ENCODE data around the gene NKAIN4.
A peak's percentile ranks its signal among the peaks of the same experiment; 100 is the strongest.

Gene NKAIN4

DNA sequence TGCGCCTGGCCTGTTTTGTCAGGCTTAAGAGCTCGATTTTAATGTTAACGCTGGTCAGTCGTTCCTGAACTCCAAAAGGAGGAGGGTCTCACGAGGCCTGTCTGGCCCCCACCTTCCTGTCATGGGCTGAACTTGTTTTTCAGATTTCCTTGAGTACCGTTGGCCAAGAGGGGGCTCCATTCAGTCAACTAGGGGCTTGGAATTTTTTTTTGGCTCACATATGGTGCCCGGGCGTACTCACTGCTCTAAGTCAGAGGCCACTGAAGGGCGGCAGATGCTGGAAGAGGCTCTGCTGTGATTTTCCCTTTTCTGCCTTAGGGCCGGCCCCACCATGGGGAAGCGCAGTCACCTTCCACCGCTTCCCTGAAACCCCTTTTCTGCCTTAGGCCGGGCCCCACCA, 25.5 kb downstream of the NKAIN4 start:
- no peak for DNase-seq (ENCODE audit: low spot score)
- ChIA-PET POLR2A (ENCODE audit: low non-redundant PET) (no interaction called here), CTCF (interaction anchor here (0.6 to 0.7 kb wide), 2 partner anchors 43 to 566 kb away, joined by 4 read pairs; no protein-coding TSS in a partner anchor)
- no peak overlapping the region for H3K27ac ChIP-seq
- TF ChIP-seq, protein P1, sequence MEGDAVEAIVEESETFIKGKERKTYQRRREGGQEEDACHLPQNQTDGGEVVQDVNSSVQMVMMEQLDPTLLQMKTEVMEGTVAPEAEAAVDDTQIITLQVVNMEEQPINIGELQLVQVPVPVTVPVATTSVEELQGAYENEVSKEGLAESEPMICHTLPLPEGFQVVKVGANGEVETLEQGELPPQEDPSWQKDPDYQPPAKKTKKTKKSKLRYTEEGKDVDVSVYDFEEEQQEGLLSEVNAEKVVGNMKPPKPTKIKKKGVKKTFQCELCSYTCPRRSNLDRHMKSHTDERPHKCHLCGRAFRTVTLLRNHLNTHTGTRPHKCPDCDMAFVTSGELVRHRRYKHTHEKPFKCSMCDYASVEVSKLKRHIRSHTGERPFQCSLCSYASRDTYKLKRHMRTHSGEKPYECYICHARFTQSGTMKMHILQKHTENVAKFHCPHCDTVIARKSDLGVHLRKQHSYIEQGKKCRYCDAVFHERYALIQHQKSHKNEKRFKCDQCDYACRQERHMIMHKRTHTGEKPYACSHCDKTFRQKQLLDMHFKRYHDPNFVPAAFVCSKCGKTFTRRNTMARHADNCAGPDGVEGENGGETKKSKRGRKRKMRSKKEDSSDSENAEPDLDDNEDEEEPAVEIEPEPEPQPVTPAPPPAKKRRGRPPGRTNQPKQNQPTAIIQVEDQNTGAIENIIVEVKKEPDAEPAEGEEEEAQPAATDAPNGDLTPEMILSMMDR (conservative IDR thresholded peaks at IDR 0.05; ENCODE audit: low read depth), result no peak

DNA sequence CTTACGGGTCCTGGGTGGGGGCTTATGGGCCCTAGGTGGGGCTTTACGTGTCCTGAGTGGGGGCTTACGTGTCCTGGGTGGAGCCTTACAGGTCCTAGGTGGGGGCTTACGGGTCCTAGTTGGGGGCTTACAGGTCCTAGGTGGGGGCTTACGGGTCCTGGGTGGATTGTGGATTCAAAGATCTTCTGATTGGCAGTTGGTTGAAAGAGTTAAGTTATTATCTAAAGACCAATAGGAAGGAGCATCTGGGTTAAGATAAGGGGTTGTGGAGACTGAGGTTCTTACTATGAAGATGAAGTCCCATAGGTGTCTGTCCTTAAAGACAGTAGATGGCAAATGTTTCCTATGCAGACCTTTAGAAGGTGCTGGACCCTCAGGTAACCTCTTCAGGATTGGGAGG, 27.0 kb downstream of the NKAIN4 start:
- ChIA-PET POLR2A (ENCODE audit: low non-redundant PET) (no interaction called here), CTCF (no interaction called here)
- DNase-seq (ENCODE audit: low spot score), result no peak
- TF ChIP-seq, protein P1 (conservative IDR thresholded peaks at IDR 0.05; ENCODE audit: low read depth), result no peak
- no peak overlapping the region for H3K27ac ChIP-seq

DNA sequence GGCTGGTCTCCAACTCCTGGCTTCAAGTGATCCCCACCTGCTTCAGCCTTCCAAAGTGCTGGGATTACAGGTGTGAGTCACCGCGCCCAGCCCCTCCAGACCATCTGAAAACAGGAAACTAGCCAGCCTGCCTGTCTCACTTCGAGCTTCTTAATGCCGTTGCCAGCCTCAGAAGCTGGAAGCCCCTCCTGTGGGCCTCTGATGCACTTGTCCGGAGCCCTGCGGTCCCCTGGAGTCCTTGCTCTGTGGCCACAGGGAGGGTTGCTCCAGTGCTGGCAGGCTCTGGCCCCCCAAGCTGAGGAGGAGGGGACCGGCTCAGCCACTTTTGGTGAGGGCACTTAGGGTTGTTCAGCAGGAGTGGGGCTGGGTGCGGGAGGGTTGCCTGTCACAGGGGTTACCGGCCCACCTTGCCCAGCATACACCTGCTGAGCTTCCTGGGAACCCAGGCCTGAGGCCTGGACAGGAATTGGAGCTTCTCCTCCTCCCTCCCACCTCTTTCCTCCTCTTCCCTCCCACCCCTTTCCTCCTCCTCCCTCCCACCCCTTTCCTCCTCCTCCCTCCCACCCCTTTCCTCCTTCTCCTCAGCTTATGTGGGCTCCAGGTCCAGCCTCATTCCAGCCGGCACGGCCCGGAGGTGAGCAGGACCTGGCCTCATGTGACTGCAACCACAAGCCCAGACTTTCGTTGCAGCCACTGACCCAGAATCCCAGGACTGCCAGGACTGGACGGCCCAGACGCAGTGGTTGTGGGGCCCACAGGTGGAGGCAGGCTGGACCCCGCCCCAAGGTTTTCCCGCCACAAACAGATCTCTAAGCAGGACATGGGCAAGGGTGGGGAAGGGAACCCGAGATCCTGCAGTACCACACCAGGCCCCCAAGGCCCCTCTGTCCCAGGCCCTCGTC, 28.0 kb downstream of the NKAIN4 start:
- POLR2A ChIA-PET (ENCODE audit: low non-redundant PET), result interaction anchor here (0.6 kb wide), 1 partner anchor 350 kb away, joined by 3 read pairs; no protein-coding TSS in a partner anchor
- peak overlapping the region; percentile 32 for H3K27ac ChIP-seq
- CTCF ChIA-PET, result interaction anchor here (0.5 to 4.8 kb wide), 6 partner anchors 8 to 449 kb away, joined by 3 to 111 read pairs (median 3); partner anchors contain the start of genes BIRC7 and NKAIN4
- no peak for DNase-seq (ENCODE audit: low spot score)
- TF ChIP-seq, protein P1 (conservative IDR thresholded peaks at IDR 0.05; ENCODE audit: low read depth), result no peak

DNA sequence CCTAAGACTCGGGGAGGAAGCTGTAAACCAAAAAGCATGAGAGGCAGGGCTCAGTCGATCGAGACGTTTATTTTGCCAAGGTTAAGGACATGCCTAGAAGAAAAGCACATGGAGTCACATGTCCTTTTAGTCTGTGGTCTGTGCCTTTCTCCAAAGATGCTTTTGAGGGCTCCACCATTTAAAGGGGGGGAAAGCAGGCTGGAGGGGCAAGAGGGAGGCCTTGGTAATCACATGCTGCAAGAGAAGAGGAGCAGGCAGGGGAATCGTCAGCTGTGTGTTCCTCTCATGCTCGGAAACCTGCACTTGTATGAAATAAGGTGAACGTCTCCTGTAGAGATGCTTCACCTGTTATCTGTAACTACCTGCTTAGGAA, 29.2 kb downstream of the NKAIN4 start:
- peak overlapping the region; percentile 59 for H3K27ac ChIP-seq
- TF ChIP-seq, protein P1 (conservative IDR thresholded peaks at IDR 0.05; ENCODE audit: low read depth), result no peak
- no peak for DNase-seq (ENCODE audit: low spot score)
- CTCF ChIA-PET, result interaction anchor here (0.6 to 4.8 kb wide), 10 partner anchors 9 to 157 kb away, joined by 3 to 111 read pairs (median 9); partner anchors contain the start of genes BIRC7, NKAIN4 and YTHDF1
- POLR2A ChIA-PET (ENCODE audit: low non-redundant PET), result no interaction called here

DNA sequence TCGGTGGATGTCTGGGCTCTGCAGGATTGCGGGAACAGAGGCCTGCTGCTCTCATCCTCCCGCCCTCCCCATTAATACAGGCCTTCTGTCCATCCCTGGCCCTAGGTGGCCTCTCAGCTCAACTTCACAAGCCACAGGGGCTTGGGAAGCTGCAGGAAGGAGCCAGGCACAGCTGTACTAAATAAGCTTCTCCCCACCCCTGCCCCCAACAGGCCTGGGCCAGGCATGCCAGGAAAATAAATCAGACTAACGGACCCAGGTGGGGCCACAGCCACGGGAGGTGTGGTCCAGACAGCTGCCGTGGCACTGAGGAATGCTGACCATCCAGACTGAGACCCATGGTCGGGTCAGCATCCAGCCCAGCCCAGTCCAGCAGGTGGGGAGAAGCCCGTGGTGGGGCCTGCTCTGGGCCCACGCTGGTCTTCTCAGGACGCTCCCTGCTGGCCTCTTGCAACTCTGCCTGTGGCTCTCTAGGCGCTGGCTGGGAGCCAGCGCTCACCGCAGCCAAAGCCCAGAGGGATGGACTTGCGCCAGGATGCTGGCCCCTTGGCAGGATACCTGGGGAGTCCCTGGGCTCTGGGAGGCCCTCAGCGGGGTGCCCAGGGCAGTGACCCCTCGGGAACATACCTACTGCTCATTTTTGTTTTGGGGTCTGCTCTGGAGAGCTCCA, 29.7 kb downstream of the NKAIN4 start:
- CTCF ChIA-PET, result interaction anchor here (0.6 to 4.8 kb wide), 32 partner anchors 10 to 347 kb away, joined by 3 to 111 read pairs (median 12); partner anchors contain the start of genes ARFGAP1, BIRC7, COL20A1 and NKAIN4
- TF ChIP-seq, protein P1 (conservative IDR thresholded peaks at IDR 0.05; ENCODE audit: low read depth), result peak; percentile 59
- POLR2A ChIA-PET (ENCODE audit: low non-redundant PET), result interaction anchor here (0.6 kb wide), 1 partner anchor 408 kb away, joined by 3 read pairs; no protein-coding TSS in a partner anchor
- peak; percentile 63 for DNase-seq (ENCODE audit: low spot score)
- peak overlapping the region; percentile 59 for H3K27ac ChIP-seq

DNA sequence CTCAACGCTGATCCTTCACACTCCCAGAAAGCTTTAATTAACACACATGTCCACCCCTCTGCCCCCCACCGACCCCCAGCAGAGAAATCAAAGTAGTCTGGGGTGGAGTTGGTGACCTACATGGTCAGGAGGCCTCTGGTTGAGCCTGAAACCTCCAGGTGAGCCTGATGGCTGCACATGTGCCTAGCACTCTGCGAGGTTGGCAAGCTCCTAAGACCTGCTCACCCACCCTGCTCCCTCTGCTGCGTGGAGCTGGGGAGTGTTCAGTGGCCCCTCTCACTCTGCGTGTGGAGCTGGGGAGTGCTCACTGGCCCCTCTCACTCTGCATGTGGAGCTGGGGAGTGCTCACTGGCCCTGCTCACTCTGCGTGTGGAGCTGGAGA, 30.4 kb downstream of the NKAIN4 start:
- H3K27ac ChIP-seq, result peak overlapping the region; percentile 59
- ChIA-PET POLR2A (ENCODE audit: low non-redundant PET) (interaction anchor here (0.6 to 0.8 kb wide), 2 partner anchors 49 to 409 kb away, joined by 3 to 4 read pairs; partner anchors contain the start of gene ARFGAP1), CTCF (interaction anchor here (0.6 to 4.8 kb wide), 54 partner anchors 10 to 1254 kb away, joined by 3 to 111 read pairs (median 6); partner anchors contain the start of genes ARFGAP1, BIRC7, COL20A1 and KCNQ2)
- TF ChIP-seq, protein P1 (conservative IDR thresholded peaks at IDR 0.05; ENCODE audit: low read depth), result no peak
- DNase-seq (ENCODE audit: low spot score), result no peak
